ENCODE data around the gene BROX. TPM values are rescaled to one million over a fixed set of nuclear protein-coding genes. Genes with fewer than 3 reads are reported as not detected.

BROX gene
- polyA plus RNA-seq, 1 experiment = 8.6 TPM

GRCh38 chr1:222728746-222729145 is 16.4 kb downstream of the BROX start:
- DNase-seq (ENCODE audit: low read depth, low spot score) = no peak
- H3K27ac ChIP-seq (ENCODE audit: low read depth, low read length) = no peak overlapping the region
- TF ChIP-seq CTCF (IDR thresholded peaks at IDR 0.05; ENCODE audit: low read depth, low read length) = no peak
- H3K9me3 ChIP-seq (ENCODE audit: control insufficient read depth, insufficient read depth, low read length) = no peaks in the 10 kb centered on the region
- H3K4me3 ChIP-seq (ENCODE audit: low read depth, low read length) = no peak overlapping the region
- no peaks in the 10 kb centered on the region for H3K27me3 ChIP-seq (ENCODE audit: control insufficient read depth, insufficient read depth, low read length)
- ChIA-PET CTCF (interaction anchor here (2.5 kb wide), 1 partner anchor 361 kb away, joined by 15 read pairs; no protein-coding TSS in a partner anchor), POLR2A (no interaction called here)

GRCh38 chr1:222730866-222731265 is 18.5 kb downstream of the BROX start:
- TF ChIP-seq CTCF (IDR thresholded peaks at IDR 0.05; ENCODE audit: low read depth, low read length) = no peak
- no peaks in the 10 kb centered on the region for H3K9me3 ChIP-seq (ENCODE audit: control insufficient read depth, insufficient read depth, low read length)
- DNase-seq (ENCODE audit: low read depth, low spot score) = no peak
- ChIA-PET POLR2A (no interaction called here), CTCF (interaction anchor here (0.6 to 2.7 kb wide), 3 partner anchors 55 to 403 kb away, joined by 3 to 11 read pairs (median 4); no protein-coding TSS in a partner anchor)
- H3K27ac ChIP-seq (ENCODE audit: low read depth, low read length) = no peak overlapping the region
- no peaks in the 10 kb centered on the region for H3K27me3 ChIP-seq (ENCODE audit: control insufficient read depth, insufficient read depth, low read length)
- no peak overlapping the region for H3K4me3 ChIP-seq (ENCODE audit: low read depth, low read length)

GRCh38 chr1:222732216-222733159 is 20.1 kb downstream of the BROX start:
- CTCF ChIA-PET = interaction anchor here (1.3 to 2.7 kb wide), 2 partner anchors 357 to 401 kb away, joined by 4 to 11 read pairs; no protein-coding TSS in a partner anchor
- H3K9me3 ChIP-seq (ENCODE audit: control insufficient read depth, insufficient read depth, low read length) = no peaks in the 10 kb centered on the region
- no peak overlapping the region for H3K27ac ChIP-seq (ENCODE audit: low read depth, low read length)
- POLR2A ChIA-PET = no interaction called here
- no peak for DNase-seq (ENCODE audit: low read depth, low spot score)
- TF ChIP-seq CTCF (IDR thresholded peaks at IDR 0.05; ENCODE audit: low read depth, low read length) = no peak
- H3K27me3 ChIP-seq (ENCODE audit: control insufficient read depth, insufficient read depth, low read length) = no peaks in the 10 kb centered on the region
- no peak overlapping the region for H3K4me3 ChIP-seq (ENCODE audit: low read depth, low read length)

- H3K27me3 ChIP-seq (ENCODE audit: control insufficient read depth, insufficient read depth, low read length) = no peaks in the 10 kb centered on the region
- DNase-seq (ENCODE audit: low read depth, low spot score) = no peak
- ChIA-PET POLR2A (no interaction called here), CTCF (interaction anchor here (1.4 kb wide), 1 partner anchor 389 kb away, joined by 5 read pairs; no protein-coding TSS in a partner anchor)
- no peak for TF ChIP-seq CTCF (IDR thresholded peaks at IDR 0.05; ENCODE audit: low read depth, low read length)
- H3K27ac ChIP-seq (ENCODE audit: low read depth, low read length) = no peak overlapping the region
- no peaks in the 10 kb centered on the region for H3K9me3 ChIP-seq (ENCODE audit: control insufficient read depth, insufficient read depth, low read length)
- no peak overlapping the region for H3K4me3 ChIP-seq (ENCODE audit: low read depth, low read length)
These were observed 22.4 kb downstream of the BROX start for GRCh38 chr1:222734740-222735139.

- Histone ChIP-seq H3K4me3 (ENCODE audit: low read depth, low read length) (no peak overlapping the region), H3K27ac (ENCODE audit: low read depth, low read length) (no peak overlapping the region), H3K9me3 (ENCODE audit: control insufficient read depth, insufficient read depth, low read length) (no peaks in the 10 kb centered on the region), H3K27me3 (ENCODE audit: control insufficient read depth, insufficient read depth, low read length) (no peaks in the 10 kb centered on the region)
- no peak for TF ChIP-seq CTCF (IDR thresholded peaks at IDR 0.05; ENCODE audit: low read depth, low read length)
- CTCF ChIA-PET = interaction anchor here (0.6 to 2.5 kb wide), 10 partner anchors 9 to 394 kb away, joined by 3 to 27 read pairs (median 4); no protein-coding TSS in a partner anchor
- DNase-seq (ENCODE audit: low read depth, low spot score) = no peak
- POLR2A ChIA-PET = no interaction called here
These were observed 24.1 kb downstream of the BROX start for GRCh38 chr1:222736470-222736869.
